HEK293T (cell line): ENCODE measurements around the gene TINAGL1.

ENCODE experiments used
- CTCF ChIA-PET: fragments of 350-600 bp; formaldehyde crosslinking; extraction: SDS; loops from one replicate; lab custom pipeline; 2021; ENCODE audit warnings: antibody characterized with exemption, inconsistent platforms; lab: Yijun Ruan, JAX
- POLR2A ChIA-PET: fragments of 350-600 bp; formaldehyde crosslinking; extraction: SDS; loops from one replicate; lab custom pipeline; 2020; ENCODE audit warnings: antibody characterized with exemption, inconsistent platforms; lab: Yijun Ruan, JAX
- DNase-seq: peaks from one replicate; pipeline ENCODE4 v3.0.0; 2012; ENCODE audit warnings: mixed read lengths; ENCODE audit errors: extremely low spot score
- ARNT ChIP-seq: fragments of 450-650 bp; IDR thresholded peaks from 2 replicates; pipeline ENCODE4 v1.6.1; 2017; ENCODE audit warnings: mild to moderate bottlenecking
- BHLHE40 ChIP-seq: fragments of 450-650 bp; IDR thresholded peaks from 2 replicates; pipeline ENCODE4 v1.6.1; 2016; ENCODE audit warnings: mild to moderate bottlenecking, moderate library complexity, borderline replicate concordance
- CTBP1 ChIP-seq: fragments of 450-650 bp; IDR thresholded peaks from 2 replicates; pipeline ENCODE4 v1.6.1; 2016; ENCODE audit warnings: borderline replicate concordance
- ELF4 ChIP-seq: fragments of 450-650 bp; IDR thresholded peaks from 2 replicates; pipeline ENCODE4 v1.6.1; 2017; ENCODE audit warnings: antibody characterized with exemption
- FOXA1 ChIP-seq: fragments of 450-650 bp; IDR thresholded peaks from 2 replicates; pipeline ENCODE4 v1.6.1; 2016; ENCODE audit warnings: mild to moderate bottlenecking
- FOXK2 ChIP-seq: fragments of 450-650 bp; IDR thresholded peaks from 2 replicates; pipeline ENCODE4 v1.6.1; 2016; ENCODE audit warnings: mild to moderate bottlenecking
- FOXM1 ChIP-seq: fragments of 450-650 bp; IDR thresholded peaks from 2 replicates; pipeline ENCODE4 v1.6.1; 2017; ENCODE audit warnings: mild to moderate bottlenecking, borderline replicate concordance
- HDGF ChIP-seq: fragments of 450-650 bp; IDR thresholded peaks from 2 replicates; pipeline ENCODE4 v1.6.1; 2017; ENCODE audit warnings: antibody characterized with exemption, borderline replicate concordance
- L3MBTL2 ChIP-seq: fragments of 450-650 bp; conservative IDR thresholded peaks from 2 replicates; pipeline ENCODE4 v1.6.1; 2016; ENCODE audit warnings: mild to moderate bottlenecking
- LEF1 ChIP-seq: fragments of 450-650 bp; IDR thresholded peaks from 2 replicates; pipeline ENCODE4 v1.6.1; 2017; ENCODE audit warnings: mild to moderate bottlenecking, borderline replicate concordance
- NFRKB ChIP-seq: fragments of 450-650 bp; IDR thresholded peaks from 2 replicates; pipeline ENCODE4 v1.6.1; 2016; ENCODE audit warnings: mild to moderate bottlenecking, moderate library complexity
- SP1 ChIP-seq: fragments of 450-650 bp; IDR thresholded peaks from 2 replicates; pipeline ENCODE4 v1.6.1; 2017
- SUZ12 ChIP-seq: fragments of 450-650 bp; IDR thresholded peaks from 2 replicates; pipeline ENCODE4 v1.6.1; 2016; ENCODE audit warnings: mild to moderate bottlenecking
- TARDBP ChIP-seq: fragments of 450-650 bp; IDR thresholded peaks from 2 replicates; pipeline ENCODE4 v1.6.1; 2016
- ZNF384 ChIP-seq: fragments of 450-650 bp; IDR thresholded peaks from 2 replicates; pipeline ENCODE4 v1.6.1; 2016
- TF ChIP-seq, protein P1 (sequence below): fragments of 450-650 bp; IDR thresholded peaks from 2 replicates; pipeline ENCODE4 v1.6.1; 2016

The TINAGL1 gene

DNA sequence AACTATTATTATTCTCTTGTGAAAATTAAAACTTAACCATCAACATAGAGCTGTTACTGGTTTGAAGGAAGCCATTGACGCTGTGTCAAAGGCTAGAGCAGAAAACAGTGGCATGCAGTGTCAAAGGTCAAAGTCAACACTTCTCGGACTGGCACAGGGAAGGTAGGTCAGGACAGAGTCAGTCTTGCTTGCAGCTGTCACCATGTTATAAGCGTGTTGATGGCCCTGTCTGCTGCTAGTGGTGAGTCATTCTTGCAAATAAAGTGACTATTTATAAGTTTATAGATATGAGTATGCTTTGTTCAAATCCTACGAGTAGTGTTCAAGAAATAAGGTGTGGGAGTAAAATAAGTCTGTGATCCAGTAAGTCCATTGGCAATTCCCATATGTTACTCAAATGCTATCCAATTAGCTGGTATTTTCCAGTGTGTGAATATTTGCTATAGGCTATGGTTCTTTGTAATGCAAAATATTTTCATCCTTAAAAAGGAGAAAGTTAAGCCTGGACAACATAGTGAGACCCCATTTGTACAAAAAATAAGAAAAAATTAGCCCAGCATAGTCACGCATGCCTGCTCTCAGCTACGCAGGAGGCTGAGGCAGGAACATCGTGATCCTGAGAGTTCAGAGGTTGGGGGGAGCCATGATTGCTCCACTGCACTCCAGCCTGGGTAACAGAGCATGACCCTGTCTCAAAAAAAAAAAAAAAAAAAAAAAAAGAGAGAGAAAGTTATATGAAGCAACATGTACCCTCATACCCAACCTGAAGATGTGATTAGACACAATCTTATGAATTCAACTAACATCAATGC, 26.3 kb upstream of the TINAGL1 start:
- ChIA-PET POLR2A (interaction anchor here (1.2 kb wide), 1 partner anchor 156 kb away, joined by 6 read pairs; no protein-coding TSS in a partner anchor), CTCF (interaction anchor here (0.6 to 2.3 kb wide), 17 partner anchors 19 to 467 kb away, joined by 3 to 23 read pairs (median 5); partner anchors contain the start of gene HCRTR1)
- DNase-seq: no peak
- no peak for TF ChIP-seq NFRKB
- TF ChIP-seq, protein P1, sequence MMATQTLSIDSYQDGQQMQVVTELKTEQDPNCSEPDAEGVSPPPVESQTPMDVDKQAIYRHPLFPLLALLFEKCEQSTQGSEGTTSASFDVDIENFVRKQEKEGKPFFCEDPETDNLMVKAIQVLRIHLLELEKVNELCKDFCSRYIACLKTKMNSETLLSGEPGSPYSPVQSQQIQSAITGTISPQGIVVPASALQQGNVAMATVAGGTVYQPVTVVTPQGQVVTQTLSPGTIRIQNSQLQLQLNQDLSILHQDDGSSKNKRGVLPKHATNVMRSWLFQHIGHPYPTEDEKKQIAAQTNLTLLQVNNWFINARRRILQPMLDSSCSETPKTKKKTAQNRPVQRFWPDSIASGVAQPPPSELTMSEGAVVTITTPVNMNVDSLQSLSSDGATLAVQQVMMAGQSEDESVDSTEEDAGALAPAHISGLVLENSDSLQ: no peak
- no peak for TF ChIP-seq ELF4
- TF ChIP-seq FOXA1: no peak
- no peak for TF ChIP-seq FOXK2
- no peak for TF ChIP-seq TARDBP
- no peak for TF ChIP-seq BHLHE40

DNA sequence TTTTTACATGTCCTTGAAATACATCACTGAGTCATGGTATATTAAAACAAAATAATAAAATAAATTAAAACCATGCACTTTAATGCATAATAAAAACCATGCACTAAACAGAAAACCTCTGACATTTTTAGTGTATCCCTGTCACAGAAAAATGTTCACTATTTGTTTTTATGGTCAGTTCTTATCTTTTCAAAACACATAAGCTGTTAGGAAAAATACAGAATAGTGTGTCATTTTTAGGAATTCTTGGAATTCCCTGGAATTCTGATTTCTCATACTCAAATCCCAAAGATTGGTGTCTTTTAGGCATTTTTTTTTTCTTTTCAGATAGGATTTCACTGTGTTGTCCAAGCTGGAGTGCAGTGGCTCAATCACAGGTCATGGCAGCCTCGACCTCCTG, 25.1 kb upstream of the TINAGL1 start:
- no peak for TF ChIP-seq SUZ12
- no peak for TF ChIP-seq LEF1
- no peak for TF ChIP-seq L3MBTL2
- no peak for TF ChIP-seq NFRKB
- TF ChIP-seq FOXM1: no peak
- TF ChIP-seq FOXA1: no peak
- TF ChIP-seq HDGF: no peak
- ChIA-PET POLR2A (no interaction called here), CTCF (no interaction called here)
- no peak for DNase-seq

DNA sequence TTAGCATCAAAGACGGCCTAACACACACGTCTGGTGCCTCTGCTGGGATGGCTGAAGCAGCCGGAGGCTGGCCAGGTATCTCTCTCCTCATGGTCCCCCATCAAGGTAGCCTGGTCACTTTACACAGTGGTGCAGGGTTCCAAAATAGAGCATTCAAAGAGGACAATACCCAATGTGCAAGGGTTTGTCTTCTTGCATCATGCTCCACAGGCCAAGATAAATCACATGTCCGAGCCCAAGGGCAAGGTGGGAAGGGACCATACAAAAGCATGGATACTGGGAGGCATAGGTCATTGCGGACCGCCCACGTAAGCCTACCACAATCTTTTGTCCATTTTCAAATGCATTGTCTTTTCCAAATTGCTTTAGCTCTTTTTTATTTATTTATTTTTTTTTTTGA, 23.8 kb upstream of the TINAGL1 start:
- POLR2A ChIA-PET: no interaction called here
- no peak for TF ChIP-seq SP1
- no peak for TF ChIP-seq NFRKB
- no peak for TF ChIP-seq L3MBTL2
- TF ChIP-seq HDGF: no peak
- DNase-seq: no peak
- CTCF ChIA-PET: interaction anchor here (0.6 kb wide), 1 partner anchor 133 kb away, joined by 3 read pairs; no protein-coding TSS in a partner anchor

DNA sequence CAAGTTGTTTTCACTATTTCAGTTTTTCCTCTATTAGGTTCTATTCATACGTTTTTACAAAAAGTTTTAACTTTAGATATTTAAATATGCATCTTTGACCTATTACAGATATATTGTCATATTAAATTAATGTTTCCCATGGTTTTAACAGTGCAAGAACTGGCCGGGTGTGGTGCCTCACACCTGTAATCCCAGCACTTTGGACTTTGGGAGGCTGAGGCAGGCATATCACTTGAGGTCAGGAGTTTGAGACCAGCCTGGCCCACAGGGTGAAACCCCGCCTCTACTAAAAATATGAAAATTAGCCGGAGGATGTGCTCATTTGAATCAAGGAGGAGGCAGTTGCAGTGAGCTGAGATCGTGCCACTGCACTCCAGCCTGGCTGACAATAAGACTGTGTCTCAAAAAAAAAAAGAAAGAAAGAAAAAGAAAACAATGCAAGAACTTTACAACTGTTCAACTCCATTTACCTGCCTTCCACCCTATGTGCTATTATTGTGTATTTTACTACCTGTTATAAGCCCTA, 19.8 kb upstream of the TINAGL1 start:
- TF ChIP-seq TARDBP: no peak
- TF ChIP-seq ZNF384: no peak
- no peak for TF ChIP-seq ARNT
- TF ChIP-seq HDGF: no peak
- TF ChIP-seq FOXM1: no peak
- TF ChIP-seq FOXK2: no peak
- no peak for TF ChIP-seq FOXA1
- TF ChIP-seq BHLHE40: no peak
- TF ChIP-seq NFRKB: no peak
- no peak for TF ChIP-seq SUZ12
- TF ChIP-seq LEF1: no peak
- TF ChIP-seq L3MBTL2: no peak
- TF ChIP-seq CTBP1: no peak
- TF ChIP-seq, protein P1: no peak
- no peak for TF ChIP-seq ELF4
- no peak for TF ChIP-seq SP1
- CTCF ChIA-PET: no interaction called here
- POLR2A ChIA-PET: no interaction called here
- DNase-seq: no peak

DNA sequence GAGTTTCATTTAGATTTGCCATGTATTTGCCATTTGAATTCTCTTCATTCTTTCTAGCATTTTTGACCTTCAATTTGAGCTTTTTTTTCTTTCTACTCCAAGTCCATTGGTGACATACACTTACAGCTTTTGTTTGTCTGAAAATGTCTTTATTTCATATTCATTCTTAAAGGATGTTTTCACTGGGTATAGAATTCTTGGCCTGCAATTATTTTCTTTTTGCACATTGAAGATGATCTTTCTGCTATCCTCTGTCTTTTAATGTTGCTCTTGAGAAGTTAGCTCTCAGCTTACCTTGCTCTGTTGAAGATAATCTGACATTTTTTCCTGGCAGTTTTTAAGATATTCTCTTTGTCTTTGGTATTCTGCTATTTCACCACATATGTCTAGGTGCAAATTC, 16.6 kb upstream of the TINAGL1 start:
- no peak for DNase-seq
- TF ChIP-seq, protein P1: no peak
- no peak for TF ChIP-seq SUZ12
- no peak for TF ChIP-seq FOXK2
- TF ChIP-seq CTBP1: no peak
- no peak for TF ChIP-seq L3MBTL2
- no peak for TF ChIP-seq ZNF384
- TF ChIP-seq BHLHE40: no peak
- TF ChIP-seq SP1: no peak
- TF ChIP-seq FOXM1: no peak
- no peak for TF ChIP-seq TARDBP
- no peak for TF ChIP-seq FOXA1
- TF ChIP-seq ARNT: no peak
- no peak for TF ChIP-seq NFRKB
- POLR2A ChIA-PET: no interaction called here
- CTCF ChIA-PET: no interaction called here

DNA sequence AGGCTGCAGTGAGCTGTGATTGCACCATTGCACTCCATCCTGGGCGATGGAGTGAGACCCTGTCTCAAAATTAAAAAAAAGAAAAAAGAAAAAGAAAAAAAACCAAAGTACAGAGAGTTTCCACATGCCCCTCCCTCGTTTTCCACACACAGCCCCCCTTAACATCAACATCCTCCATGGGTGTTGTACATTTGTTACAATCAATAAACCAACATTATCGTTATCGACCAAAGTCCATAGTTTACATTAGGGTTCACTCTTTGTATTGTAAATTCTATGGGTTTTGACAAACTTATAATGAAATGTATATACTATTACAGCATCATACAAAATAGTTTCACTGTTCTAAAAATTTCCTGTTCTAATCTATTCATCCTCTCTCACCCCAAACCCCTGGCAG, 15.9 kb upstream of the TINAGL1 start:
- ChIA-PET CTCF (no interaction called here), POLR2A (no interaction called here)
- no peak for DNase-seq
- no peak for TF ChIP-seq LEF1
- TF ChIP-seq, protein P1: no peak
- TF ChIP-seq ZNF384: no peak
- TF ChIP-seq SP1: no peak
- no peak for TF ChIP-seq CTBP1
- TF ChIP-seq HDGF: no peak
- TF ChIP-seq FOXK2: no peak
- no peak for TF ChIP-seq FOXM1
